GM12892 (cell line): ENCODE measurements around the gene TCEAL7.

Source experiments
- POLR2A ChIP-seq: IDR thresholded peaks from 2 replicates; pipeline ENCODE4 v1.6.1; 2011; ENCODE audit warnings: low read depth, low read length, control low read depth
- POLR2AphosphoS5 ChIP-seq: IDR thresholded peaks from 2 replicates; pipeline ENCODE4 v1.6.1; 2011; ENCODE audit warnings: low read depth, low read length, control low read depth
- TAF1 ChIP-seq: IDR thresholded peaks from 2 replicates; pipeline ENCODE4 v1.6.1; 2011; ENCODE audit warnings: low read depth, mild to moderate bottlenecking, control low read depth, low read length, borderline replicate concordance

GRCh38 chrX:103309860-103310554 is 20.0 kb upstream of the TCEAL7 start:
- TF ChIP-seq POLR2A (no peak), TAF1 (no peak), POLR2AphosphoS5 (no peak)
